GDM1 (cell line): ENCODE data around the gene TRAF5.
"Not testable (repeated sequence)": the region's sequence is repeated elsewhere in the genome, so short reads cannot be mapped to it uniquely, and the experiment has no call there.

Source experiments
- DNase-seq: peaks from one replicate; lab custom pipeline; 2025; lab: John Stamatoyannopoulos, UW

TRAF5 gene

GRCh38 chr1:211345719-211346118 is 19.1 kb downstream of the TRAF5 start:
- no peak for DNase-seq

GRCh38 chr1:211347077-211347844 is 20.6 kb downstream of the TRAF5 start:
- no peak for DNase-seq

- no peak for DNase-seq
These were observed 21.9 kb downstream of the TRAF5 start for GRCh38 chr1:211348547-211348946.

- no peak for DNase-seq
These were observed 23.1 kb downstream of the TRAF5 start for GRCh38 chr1:211349741-211350140.

- not testable (repeated sequence) for DNase-seq
These were observed 25.4 kb downstream of the TRAF5 start for GRCh38 chr1:211352055-211352454.

- DNase-seq: no peak
These were observed 25.8 kb downstream of the TRAF5 start for GRCh38 chr1:211352465-211352864.

- peak; percentile 18 for DNase-seq
These were observed 26.4 kb downstream of the TRAF5 start for GRCh38 chr1:211352985-211353515.

GRCh38 chr1:211353562-211354212 is 27.1 kb downstream of the TRAF5 start:
- DNase-seq: no peak

GRCh38 chr1:211355873-211356272 is 29.2 kb downstream of the TRAF5 start:
- no peak for DNase-seq

- no peak for DNase-seq
These were observed 30.2 kb downstream of the TRAF5 start for GRCh38 chr1:211356723-211357407.

- DNase-seq: no peak
These were observed 32.1 kb downstream of the TRAF5 start for GRCh38 chr1:211358685-211359084.

GRCh38 chr1:211359876-211360275 is 33.2 kb downstream of the TRAF5 start:
- DNase-seq: no peak

GRCh38 chr1:211361202-211361601 is 34.6 kb downstream of the TRAF5 start:
- no peak for DNase-seq

GRCh38 chr1:211369640-211370039 is 43.0 kb downstream of the TRAF5 start:
- DNase-seq: no peak

GRCh38 chr1:211370669-211371068 is 44.0 kb downstream of the TRAF5 start:
- no peak for DNase-seq

GRCh38 chr1:211371406-211372105 is 44.9 kb downstream of the TRAF5 start:
- DNase-seq: no peak

- DNase-seq: no peak
These were observed 45.8 kb downstream of the TRAF5 start for GRCh38 chr1:211372463-211372862.

- DNase-seq: no peak
These were observed 48.6 kb downstream of the TRAF5 start for GRCh38 chr1:211375146-211375818.

GRCh38 chr1:211375949-211376348 is 49.3 kb downstream of the TRAF5 start:
- no peak for DNase-seq

- no peak for DNase-seq
These were observed 50.3 kb downstream of the TRAF5 start for GRCh38 chr1:211376807-211377470.
